K562 (cell line): ENCODE measurements around the gene HCN3. TPM values are rescaled to one million over a fixed set of nuclear protein-coding genes. Genes with fewer than 3 reads are reported as not detected.
A peak's percentile ranks its signal among the peaks of the same experiment; 100 is the strongest.

ENCODE experiments used
- BCL6 ChIP-seq: fragments of 250-450 bp; sonication (Bioruptor Pico); IDR thresholded peaks from 2 replicates; pipeline ENCODE4 v1.4.0; 2020
- ELF4 ChIP-seq: fragments of 450-650 bp; formaldehyde crosslinking; IDR thresholded peaks from 2 replicates; pipeline ENCODE4 v1.4.0; 2022; ENCODE audit warnings: missing genetic modification characterization
- FOXK2 ChIP-seq, 2 experiments: fragments of 450-650 bp; IDR thresholded peaks in 1 of 2; conservative IDR thresholded peaks in 1 of 2; 2 replicates each; pipeline ENCODE4 v1.6.1; 2016; ENCODE audit warnings: low read depth in 2 of 2, mild to moderate bottlenecking in 1 of 2
- GABPA ChIP-seq: fragments of 200-800 bp; sonication (Bioruptor generic); conservative IDR thresholded peaks from 2 replicates; pipeline ENCODE4 v1.6.1; 2016; ENCODE audit warnings: low read depth, missing genetic modification characterization, missing compliant biosample characterization
- LEF1 ChIP-seq: fragments of 450-650 bp; IDR thresholded peaks from 2 replicates; pipeline ENCODE4 v1.6.1; 2016; ENCODE audit warnings: mild to moderate bottlenecking
- MTA1 ChIP-seq: fragments of 450-650 bp; IDR thresholded peaks from 2 replicates; pipeline ENCODE4 v1.6.1; 2017; ENCODE audit warnings: borderline replicate concordance
- RAD21 ChIP-seq, 2 experiments: fragments of 250-450 bp in 1 of 2; fragments of 450-650 bp in 1 of 2; sonication (Bioruptor Pico) in 1 of 2; formaldehyde crosslinking in 1 of 2; IDR thresholded peaks in 1 of 2; conservative IDR thresholded peaks in 1 of 2; 2 replicates each; pipeline versions ENCODE4 v1.4.0 to v1.8.0; 2020 to 2022; ENCODE audit warnings: mild to moderate bottlenecking in 2 of 2, moderate library complexity in 1 of 2
- SIN3A ChIP-seq, 2 experiments: fragments of 150-350 bp in 1 of 2; IDR thresholded peaks; 2 replicates each; pipeline ENCODE4 v1.6.1; 2011 to 2016; ENCODE audit warnings: borderline replicate concordance in 2 of 2, low read depth in 2 of 2, low read length in 2 of 2, mild to moderate bottlenecking in 2 of 2, moderate library complexity in 2 of 2; ENCODE audit not compliant: control insufficient read depth in 1 of 2
- SLC30A9 ChIP-seq: fragments of 250-450 bp; sonication (Bioruptor Pico); IDR thresholded peaks from 2 replicates; pipeline ENCODE4 v1.8.0; 2022; ENCODE audit warnings: mild to moderate bottlenecking, moderate library complexity
- SMARCB1 ChIP-seq: IDR thresholded peaks from 2 replicates; pipeline ENCODE4 v1.6.1; 2011; ENCODE audit warnings: improper control_type of control experiment, low read depth; ENCODE audit not compliant: insufficient read length
- SRSF1 ChIP-seq: fragments of 200-400 bp; formaldehyde crosslinking; IDR thresholded peaks from 2 replicates; pipeline ENCODE4 v1.6.1; 2017; ENCODE audit warnings: mild to moderate bottlenecking, low read depth, low read length, moderate library complexity
- SUPT5H ChIP-seq: fragments of 450-650 bp; IDR thresholded peaks from 2 replicates; pipeline ENCODE4 v1.6.1; 2016
- THRA ChIP-seq: fragments of 450-650 bp; IDR thresholded peaks from 2 replicates; pipeline ENCODE4 v1.6.1; 2017; ENCODE audit warnings: mild to moderate bottlenecking, moderate library complexity
- ZC3H8 ChIP-seq: fragments of 450-650 bp; IDR thresholded peaks from 2 replicates; pipeline ENCODE4 v1.6.1; 2017
- ZNF3 ChIP-seq: fragments of 250-450 bp; sonication (Bioruptor Pico); IDR thresholded peaks from 2 replicates; pipeline ENCODE4 v1.5.0; 2021; ENCODE audit warnings: mild to moderate bottlenecking, moderate library complexity
- ZNF76 ChIP-seq: fragments of 250-450 bp; sonication (Bioruptor Pico); IDR thresholded peaks from 2 replicates; pipeline ENCODE4 v1.4.0; 2020; ENCODE audit warnings: mild to moderate bottlenecking, moderate library complexity, borderline replicate concordance
- ZNF79 ChIP-seq: fragments of 250-450 bp; sonication (Bioruptor Pico); IDR thresholded peaks from 2 replicates; pipeline ENCODE4 v1.4.0; 2020; ENCODE audit warnings: low read depth, mild to moderate bottlenecking, moderate library complexity
- polyA plus RNA-seq, 8 experiments: library from polyadenylated mRNA; depleted of rRNA in 4 of 8; stranded (reverse) in 5 of 8; unstranded in 3 of 8; fragments of >200 nt; fragmentation: Nextera tagmentation in 2 of 8; fragmentation: Illumina TruSeq in 1 of 8; extraction: Ambion mirVana in 2 of 8; extraction: Trizol in 1 of 8; gene quantifications; 2 replicates each; pipeline versions ENCODE4 v1.2.1 to v1.2.3, GENCODE V29; 2011 to 2014; ENCODE audit warnings: inconsistent platforms in 1 of 8, missing spikeins in 1 of 8
- total RNA-seq, 7 experiments: library from RNA; depleted of rRNA in 6 of 7; stranded (reverse); fragments of >200 nt in 6 of 7; fragmentation: Illumina TruSeq in 2 of 7; extraction: Trizol in 2 of 7; gene quantifications; 2 replicates each; pipeline versions ENCODE4 v1.2.1 to v1.2.3, GENCODE V29; 2011 to 2021; ENCODE audit warnings: low replicate concordance in 1 of 7
- TF ChIP-seq, protein P1 (sequence below), 2 experiments: fragments of 450-650 bp; IDR thresholded peaks; 2 replicates each; pipeline ENCODE4 v1.6.1; 2018; ENCODE audit warnings: mild to moderate bottlenecking in 2 of 2, low read depth in 1 of 2; ENCODE audit not compliant: partially characterized antibody in 2 of 2
- TF ChIP-seq, protein P2 (sequence below): fragments of 450-650 bp; IDR thresholded peaks from 2 replicates; pipeline ENCODE4 v1.7.1; 2018; ENCODE audit warnings: mild to moderate bottlenecking, low read depth; ENCODE audit not compliant: partially characterized antibody

HCN3 gene
- total and polyA plus RNA-seq, 9 of the 15 experiments (the other 6 are each of a cell fraction or from before 2014, with no cell fraction given), result 0.91 to 9.7 (median 3.9) TPM

- TF ChIP-seq, protein P1, sequence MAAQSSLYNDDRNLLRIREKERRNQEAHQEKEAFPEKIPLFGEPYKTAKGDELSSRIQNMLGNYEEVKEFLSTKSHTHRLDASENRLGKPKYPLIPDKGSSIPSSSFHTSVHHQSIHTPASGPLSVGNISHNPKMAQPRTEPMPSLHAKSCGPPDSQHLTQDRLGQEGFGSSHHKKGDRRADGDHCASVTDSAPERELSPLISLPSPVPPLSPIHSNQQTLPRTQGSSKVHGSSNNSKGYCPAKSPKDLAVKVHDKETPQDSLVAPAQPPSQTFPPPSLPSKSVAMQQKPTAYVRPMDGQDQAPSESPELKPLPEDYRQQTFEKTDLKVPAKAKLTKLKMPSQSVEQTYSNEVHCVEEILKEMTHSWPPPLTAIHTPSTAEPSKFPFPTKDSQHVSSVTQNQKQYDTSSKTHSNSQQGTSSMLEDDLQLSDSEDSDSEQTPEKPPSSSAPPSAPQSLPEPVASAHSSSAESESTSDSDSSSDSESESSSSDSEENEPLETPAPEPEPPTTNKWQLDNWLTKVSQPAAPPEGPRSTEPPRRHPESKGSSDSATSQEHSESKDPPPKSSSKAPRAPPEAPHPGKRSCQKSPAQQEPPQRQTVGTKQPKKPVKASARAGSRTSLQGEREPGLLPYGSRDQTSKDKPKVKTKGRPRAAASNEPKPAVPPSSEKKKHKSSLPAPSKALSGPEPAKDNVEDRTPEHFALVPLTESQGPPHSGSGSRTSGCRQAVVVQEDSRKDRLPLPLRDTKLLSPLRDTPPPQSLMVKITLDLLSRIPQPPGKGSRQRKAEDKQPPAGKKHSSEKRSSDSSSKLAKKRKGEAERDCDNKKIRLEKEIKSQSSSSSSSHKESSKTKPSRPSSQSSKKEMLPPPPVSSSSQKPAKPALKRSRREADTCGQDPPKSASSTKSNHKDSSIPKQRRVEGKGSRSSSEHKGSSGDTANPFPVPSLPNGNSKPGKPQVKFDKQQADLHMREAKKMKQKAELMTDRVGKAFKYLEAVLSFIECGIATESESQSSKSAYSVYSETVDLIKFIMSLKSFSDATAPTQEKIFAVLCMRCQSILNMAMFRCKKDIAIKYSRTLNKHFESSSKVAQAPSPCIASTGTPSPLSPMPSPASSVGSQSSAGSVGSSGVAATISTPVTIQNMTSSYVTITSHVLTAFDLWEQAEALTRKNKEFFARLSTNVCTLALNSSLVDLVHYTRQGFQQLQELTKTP (IDR thresholded peaks at IDR 0.05; ENCODE audit: low read depth in 1 of 2, partially characterized antibody in 2 of 2), result peak in 1 of 2 experiments; percentile 68
- TF ChIP-seq THRA (no peak), GABPA (tag) (peak; percentile 73), ZNF79 (CRISPR knock-in tag) (no peak), MTA1 (no peak), SIN3A (IDR thresholded peaks at IDR 0.05; ENCODE audit: borderline replicate concordance in 2 of 2, control insufficient read depth in 1 of 2, low read depth in 2 of 2, low read length in 2 of 2) (peak; percentile 89 to 98; a peak in 3 of 4 replicates), LEF1 (no peak; the same call in 1 of the 2 replicates), FOXK2 (conservative IDR thresholded peaks at IDR 0.05 in 1 of 2, IDR thresholded peaks at IDR 0.05 in 1 of 2; ENCODE audit: low read depth in 2 of 2) (peak; percentile 74 to 81; a peak in 3 of 4 replicates), SUPT5H (no peak), SLC30A9 (CRISPR knock-in tag) (no peak), SMARCB1 (no peak), RAD21 (CRISPR knock-in tag; conservative IDR thresholded peaks at IDR 0.05 in 1 of 2, IDR thresholded peaks at IDR 0.05 in 1 of 2) (0 out of 4 replicates have a peak, but pooled peaks of 1 of the 2 experiments have one; percentile 3), ZNF3 (no peak), ZC3H8 (no peak), ZNF76 (CRISPR knock-in tag) (0 out of 2 replicates have a peak, but pooled peaks have one; percentile 13), ELF4 (CRISPR knock-in tag) (0 out of 2 replicates have a peak, but pooled peaks have one; percentile 38), SRSF1 (no peak), BCL6 (CRISPR knock-in tag) (no peak)
- TF ChIP-seq, protein P2, sequence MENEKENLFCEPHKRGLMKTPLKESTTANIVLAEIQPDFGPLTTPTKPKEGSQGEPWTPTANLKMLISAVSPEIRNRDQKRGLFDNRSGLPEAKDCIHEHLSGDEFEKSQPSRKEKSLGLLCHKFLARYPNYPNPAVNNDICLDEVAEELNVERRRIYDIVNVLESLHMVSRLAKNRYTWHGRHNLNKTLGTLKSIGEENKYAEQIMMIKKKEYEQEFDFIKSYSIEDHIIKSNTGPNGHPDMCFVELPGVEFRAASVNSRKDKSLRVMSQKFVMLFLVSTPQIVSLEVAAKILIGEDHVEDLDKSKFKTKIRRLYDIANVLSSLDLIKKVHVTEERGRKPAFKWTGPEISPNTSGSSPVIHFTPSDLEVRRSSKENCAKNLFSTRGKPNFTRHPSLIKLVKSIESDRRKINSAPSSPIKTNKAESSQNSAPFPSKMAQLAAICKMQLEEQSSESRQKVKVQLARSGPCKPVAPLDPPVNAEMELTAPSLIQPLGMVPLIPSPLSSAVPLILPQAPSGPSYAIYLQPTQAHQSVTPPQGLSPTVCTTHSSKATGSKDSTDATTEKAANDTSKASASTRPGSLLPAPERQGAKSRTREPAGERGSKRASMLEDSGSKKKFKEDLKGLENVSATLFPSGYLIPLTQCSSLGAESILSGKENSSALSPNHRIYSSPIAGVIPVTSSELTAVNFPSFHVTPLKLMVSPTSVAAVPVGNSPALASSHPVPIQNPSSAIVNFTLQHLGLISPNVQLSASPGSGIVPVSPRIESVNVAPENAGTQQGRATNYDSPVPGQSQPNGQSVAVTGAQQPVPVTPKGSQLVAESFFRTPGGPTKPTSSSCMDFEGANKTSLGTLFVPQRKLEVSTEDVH, result peak; percentile 84
Measured at GRCh38 chr1:155241069-155241679, 36.1 kb upstream of the HCN3 start (continued).
